Measurements from ENCODE around the gene MUSTN1.

The MUSTN1 gene

DNA sequence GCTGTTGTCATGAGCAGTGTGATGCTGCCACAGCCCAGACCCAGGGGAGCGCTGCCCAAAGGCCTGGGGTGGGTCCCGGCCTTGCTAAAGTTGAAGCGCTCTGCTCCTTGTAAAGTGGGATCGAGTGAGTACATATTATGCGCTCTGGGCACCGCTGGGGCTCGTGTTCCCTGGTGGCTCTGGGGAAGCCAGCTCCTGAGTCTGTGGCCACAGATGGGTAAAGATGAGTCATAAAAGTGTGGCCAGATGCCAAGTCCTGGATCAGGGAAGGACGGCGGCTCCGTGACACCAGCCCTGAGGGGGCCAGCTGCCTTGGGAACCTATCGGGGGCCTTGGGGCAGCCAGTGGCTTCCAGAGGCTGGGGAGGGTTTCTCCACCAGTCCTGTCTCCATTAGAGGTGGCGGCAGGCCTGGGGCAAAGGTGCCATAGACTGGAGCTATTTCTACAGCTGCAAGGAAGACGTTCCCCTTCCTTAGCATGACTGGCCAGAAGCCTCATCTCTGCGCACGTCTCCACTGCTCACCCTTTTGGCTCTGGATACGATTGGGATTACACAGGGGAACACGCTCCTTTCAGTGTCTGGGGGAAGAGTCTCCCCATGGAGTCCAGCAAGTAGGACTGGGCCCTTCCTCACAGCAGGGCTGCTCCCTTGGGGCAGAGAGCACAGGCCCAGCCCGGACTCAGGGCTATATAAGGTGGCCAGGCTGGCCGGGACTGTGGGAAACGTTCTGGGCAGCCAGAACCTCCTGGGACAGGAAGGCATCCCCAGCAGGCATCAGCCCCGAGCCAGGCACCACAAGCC lies 3.1 kb downstream of the MUSTN1 start:
- peak; percentile 66 for DNase-seq

DNA sequence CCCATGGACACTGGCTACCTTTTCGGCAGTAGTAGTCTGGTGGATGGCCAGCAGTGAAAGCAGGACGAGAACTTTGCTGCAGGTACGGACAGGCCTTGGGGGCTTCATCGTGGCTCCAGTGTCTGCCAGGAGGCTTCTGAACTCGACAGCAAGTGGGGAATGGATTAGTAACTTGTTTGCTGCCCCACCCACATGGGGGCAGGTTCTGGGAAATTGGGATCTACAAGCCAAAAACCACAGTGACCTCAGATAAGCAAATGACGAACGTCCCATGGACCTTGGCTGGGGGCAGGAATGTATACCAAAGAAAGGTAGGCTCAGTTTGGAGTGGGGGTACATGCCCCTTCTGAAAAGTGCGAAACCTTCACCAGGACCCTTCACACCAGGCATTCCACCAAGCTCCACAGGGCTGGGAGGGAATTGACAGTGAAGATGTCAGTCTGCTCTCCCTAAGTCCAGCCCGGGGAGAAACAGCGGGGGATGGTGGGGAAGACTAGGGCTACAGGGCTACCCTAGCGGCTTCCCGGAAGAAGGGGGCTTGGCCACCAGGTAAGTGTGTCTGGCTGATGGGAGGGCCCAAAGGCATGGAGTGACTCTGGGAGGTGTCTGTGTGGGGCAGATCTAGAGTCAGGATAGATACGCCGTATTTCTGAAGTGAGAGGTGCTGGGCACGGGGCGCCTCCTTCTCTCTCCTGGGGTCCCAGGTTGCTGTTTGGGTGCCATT lies 4.1 kb downstream of the MUSTN1 start, which contains the start of gene ITIH4:
Gene ITIH4 (minus strand): TSS at position 138 of the 724 bp plus-strand sequence. CDS start 30 bp downstream, at position 108.
- DNase-seq = no peak

- DNase-seq = no peak
Observed at GRCh38 chr3:52829906-52830463, 4.8 kb downstream of the MUSTN1 start.

- DNase-seq = no peak
Observed at GRCh38 chr3:52829482-52829881, 5.3 kb downstream of the MUSTN1 start.

GRCh38 chr3:52827866-52828376 lies 6.9 kb downstream of the MUSTN1 start:
- DNase-seq = peak; percentile 14

- peak; percentile 37 for DNase-seq
Observed at GRCh38 chr3:52827441-52827840, 7.4 kb downstream of the MUSTN1 start.

DNA sequence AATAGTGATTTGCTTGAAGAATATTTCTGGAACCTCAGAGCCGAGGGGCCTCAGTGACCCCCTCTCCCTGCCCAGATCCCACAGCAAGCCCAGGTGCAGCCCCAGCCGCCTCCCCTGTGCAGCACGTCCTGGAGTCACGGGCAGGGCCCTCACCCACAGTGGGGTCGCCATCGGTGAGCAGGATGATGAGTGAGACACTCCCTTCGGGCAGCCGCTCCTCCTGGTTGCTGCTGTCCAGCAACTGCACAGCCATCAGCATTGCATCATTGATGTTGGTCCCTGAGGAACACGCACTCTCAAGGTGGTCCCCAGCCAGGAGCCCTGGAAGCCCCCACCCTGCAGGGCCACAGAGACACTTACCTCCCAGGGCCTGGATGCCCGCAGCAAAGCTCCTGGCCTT lies 10.8 kb downstream of the MUSTN1 start:
- no peak for DNase-seq

DNA sequence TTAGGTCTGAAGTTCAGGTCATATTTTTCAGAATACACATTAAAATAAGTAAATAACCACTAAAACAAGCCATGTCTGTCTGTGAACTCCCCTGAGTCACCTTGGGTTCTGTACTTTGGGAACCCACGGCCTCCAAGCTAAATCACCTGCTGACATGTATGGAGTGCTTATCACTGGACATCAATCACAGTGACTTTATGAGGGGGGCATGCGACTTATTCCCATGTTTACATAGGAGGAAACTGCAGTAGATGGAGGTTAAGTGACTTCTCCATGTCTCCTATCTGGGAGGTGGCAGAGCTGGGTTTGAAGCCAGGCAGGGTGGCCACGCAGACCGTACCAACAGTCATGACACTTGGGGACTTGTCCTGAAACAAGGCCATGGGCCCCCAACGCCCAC lies 12.5 kb downstream of the MUSTN1 start:
- DNase-seq = no peak

DNA sequence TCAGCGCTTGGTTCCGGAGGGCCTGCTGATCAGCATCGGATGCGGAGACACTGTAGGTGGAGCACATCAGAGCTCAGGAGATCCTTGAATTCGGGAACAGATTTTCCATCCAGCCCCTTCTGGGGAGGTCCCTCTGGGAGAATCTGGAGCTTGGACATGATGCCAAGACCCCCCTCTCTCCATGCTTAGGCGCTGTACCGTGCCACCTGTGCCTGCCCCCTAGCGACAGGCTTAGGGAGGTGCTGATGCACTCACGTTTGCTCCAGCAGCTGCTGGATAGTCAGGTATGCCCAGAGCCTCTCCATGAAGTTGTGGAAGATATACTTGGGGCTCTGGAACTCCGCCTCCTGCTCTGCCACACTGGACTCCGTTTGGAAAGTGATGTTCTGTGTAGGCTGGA lies 14.1 kb downstream of the MUSTN1 start:
- no peak for DNase-seq

DNA sequence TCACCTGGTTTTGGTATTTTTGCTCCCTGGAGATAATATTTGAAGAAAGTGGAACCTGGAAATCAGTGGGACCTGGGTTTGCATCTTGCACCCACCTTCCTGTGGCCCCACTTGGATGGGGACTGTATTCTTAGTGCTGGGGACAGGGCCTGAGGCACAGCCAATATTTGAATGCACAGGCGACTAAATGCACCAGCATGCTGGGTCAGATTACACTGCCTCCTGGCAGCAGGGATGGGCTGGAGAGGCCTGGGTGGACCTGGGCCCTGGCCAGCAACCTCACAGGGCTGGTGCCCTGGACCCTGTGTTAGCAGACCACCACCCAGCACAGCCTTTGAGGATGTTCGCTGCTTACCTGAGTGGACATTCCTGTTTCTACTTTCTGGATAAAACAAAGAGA lies 14.9 kb downstream of the MUSTN1 start:
- no peak for DNase-seq

DNA sequence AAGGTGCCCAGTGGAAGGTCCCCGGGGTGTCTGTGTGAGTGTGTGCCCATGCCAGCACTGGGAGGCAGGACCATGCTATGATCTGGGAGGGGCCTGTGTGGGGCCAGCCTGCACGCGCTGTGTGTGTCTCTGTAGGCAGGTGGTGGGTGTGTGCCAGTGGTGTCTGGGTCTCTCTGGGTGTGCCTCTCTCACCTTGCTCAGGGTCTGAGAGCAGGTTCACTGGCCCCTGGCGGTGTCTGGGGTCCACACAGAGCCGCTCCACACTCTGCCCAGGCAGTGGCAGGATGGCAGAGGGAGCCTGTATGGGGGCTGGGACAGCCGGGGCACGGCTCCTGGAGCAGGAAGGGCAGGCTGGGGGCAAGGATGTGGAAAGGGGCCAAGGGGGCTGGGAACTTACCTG lies 17.0 kb downstream of the MUSTN1 start:
- no peak for DNase-seq

GRCh38 chr3:52817221-52817620 lies 17.6 kb downstream of the MUSTN1 start:
- DNase-seq = no peak

- no peak for DNase-seq
Observed at GRCh38 chr3:52816654-52817053, 18.2 kb downstream of the MUSTN1 start.

DNA sequence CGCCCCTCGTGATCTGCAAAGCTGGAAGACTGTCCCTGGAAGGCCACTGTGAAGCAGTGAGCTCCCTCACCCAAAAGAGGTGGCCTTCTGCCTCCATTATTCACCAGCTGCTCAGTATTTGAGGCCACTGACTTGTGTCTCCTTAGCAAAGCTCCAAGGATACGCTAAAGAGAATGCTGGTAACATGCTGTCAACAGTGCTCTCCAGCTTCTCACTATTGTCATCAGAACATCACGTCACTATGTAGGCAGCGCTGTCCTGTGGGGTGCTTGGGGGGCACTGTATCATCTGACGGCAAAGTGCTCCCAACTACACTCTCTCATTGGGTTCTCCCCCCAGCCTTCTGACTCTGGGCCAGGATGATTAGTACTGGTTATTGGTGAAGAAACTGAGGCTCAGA lies 18.6 kb downstream of the MUSTN1 start:
- DNase-seq = no peak

DNA sequence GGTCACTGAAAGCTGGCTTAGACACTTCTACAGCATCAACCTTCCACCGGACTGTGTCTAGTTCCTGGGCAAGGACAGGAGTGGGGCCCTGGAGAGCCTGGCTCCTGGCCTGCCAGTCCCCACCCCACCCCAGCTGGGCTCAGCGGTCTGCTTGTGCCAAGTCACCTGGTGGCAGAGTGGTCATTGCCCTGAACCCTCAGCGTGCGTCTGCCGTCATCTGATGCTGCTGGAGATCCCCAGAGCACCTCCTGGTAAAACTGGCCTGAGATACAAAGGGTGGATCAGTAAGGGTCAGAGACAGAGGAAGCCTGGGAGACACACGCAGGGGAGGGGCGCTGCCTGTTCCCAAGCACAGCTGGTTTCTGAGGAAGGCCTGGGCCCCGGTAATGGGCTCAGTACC lies 21.0 kb downstream of the MUSTN1 start:
- DNase-seq = no peak

GRCh38 chr3:52811452-52812011 lies 23.3 kb downstream of the MUSTN1 start:
- DNase-seq = no peak

DNA sequence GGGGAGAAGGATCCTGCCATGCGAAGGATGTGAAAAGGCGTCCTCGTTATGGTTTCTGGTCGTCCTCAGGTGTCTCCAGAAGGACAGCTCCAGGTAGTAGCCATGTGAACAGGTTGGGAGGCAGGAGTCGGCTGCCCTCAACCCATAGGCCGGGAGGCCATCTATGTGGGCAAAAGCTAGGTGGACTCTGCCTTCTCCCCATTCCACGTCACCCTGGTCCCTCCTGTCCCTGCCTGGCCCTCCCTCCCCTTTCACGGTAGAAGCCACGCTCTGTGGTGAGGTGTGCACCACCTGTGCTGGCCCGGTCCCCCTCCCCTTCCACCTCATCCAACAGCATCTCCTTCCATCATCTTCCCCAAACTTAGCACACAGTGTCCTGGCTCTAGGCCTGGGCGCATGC lies 23.9 kb downstream of the MUSTN1 start:
- DNase-seq = no peak

DNA sequence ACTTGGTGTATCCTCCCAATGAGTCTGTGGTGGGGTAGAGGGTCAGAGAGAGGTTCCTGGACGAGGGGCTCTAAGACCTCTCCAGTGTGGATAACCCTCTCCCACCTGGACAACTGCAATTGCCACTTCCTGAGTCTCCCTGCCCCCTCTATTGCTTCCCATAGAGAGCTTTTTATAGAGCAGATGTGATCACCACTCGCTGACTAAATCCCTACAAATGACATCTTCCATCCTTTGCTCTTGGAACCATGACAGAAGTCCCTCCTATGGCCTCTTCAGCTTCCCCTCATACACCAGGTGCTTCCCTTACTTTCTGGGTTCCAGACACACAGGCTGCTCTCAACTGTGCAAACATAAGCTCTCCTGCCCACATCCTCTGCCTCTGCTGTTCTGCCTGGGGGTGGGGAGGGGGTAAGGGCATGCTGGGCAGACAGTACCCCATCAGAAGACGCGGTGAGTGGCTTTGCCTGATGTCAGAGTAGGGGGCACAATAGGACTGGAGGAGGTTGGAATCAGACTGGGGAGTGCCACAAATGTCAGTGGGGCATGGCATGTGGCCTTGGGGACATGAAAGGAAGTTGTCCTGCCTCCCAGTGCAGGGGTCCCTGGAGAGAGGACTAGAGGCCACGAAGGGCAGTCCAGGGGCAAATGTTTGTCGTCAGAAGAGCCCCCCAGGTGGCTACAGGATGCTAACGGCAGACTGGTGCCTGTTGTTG lies 25.0 kb downstream of the MUSTN1 start:
- DNase-seq = no peak

- DNase-seq = no peak
Observed at GRCh38 chr3:52809149-52809548, 25.7 kb downstream of the MUSTN1 start.

DNA sequence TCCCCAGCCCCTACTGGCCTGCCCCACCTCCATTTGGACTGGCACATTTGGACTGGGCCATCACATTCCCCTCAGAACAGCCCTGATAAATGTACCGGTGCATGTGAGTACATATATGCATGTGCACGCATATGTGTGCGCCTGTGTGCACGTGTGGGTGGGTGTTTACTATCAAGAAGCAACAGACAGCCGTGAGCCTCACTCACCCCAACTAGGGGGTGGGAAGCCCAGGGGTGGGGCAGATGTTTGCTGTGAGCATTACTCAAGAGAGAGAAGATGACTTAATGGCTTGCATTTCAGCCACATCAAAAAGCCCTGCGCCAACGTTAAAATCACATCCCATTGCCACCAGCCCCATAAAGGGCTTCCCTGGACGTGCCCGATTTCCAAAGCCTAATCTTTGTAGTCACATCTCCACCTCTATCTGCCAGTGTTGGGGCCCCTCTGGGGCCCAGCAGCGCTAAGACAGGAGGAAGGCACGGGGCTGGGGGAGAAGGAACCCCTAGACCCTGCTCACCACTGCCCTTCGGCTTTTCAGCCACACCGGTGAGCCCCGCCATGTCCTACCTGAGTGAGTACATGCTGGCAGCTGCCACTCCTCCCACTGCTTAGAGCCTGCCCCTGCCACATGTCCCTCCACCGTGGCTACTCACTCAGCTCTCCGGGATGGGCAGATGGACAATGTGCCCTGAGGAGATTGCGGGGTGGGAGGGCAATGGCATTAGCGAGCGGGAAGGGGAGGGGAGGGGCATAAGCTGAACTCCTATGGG lies 29.4 kb downstream of the MUSTN1 start:
- no peak for DNase-seq

GRCh38 chr3:52801839-52802238 lies 33.0 kb downstream of the MUSTN1 start:
- DNase-seq = no peak

- DNase-seq = no peak
Observed at GRCh38 chr3:52800079-52800478, 34.7 kb downstream of the MUSTN1 start.
